PC-9 (cell line): ENCODE data around the gene DUSP11. TPM values are rescaled to one million over a fixed set of nuclear protein-coding genes. Genes with fewer than 3 reads are reported as not detected.

ENCODE experiments used
- BruUV-seq: library from RNA; stranded (reverse); fragments of 400-500 nt; replicated peaks from 2 replicates; lab custom pipeline; 2021; lab: Mats Ljungman, UMichigan
- CTCF ChIA-PET: fragments of 300-600 bp; sonication (Branson Sonifier 250); formaldehyde crosslinking; loops from one replicate; lab custom pipeline; 2022; ENCODE audit warnings: antibody characterized with exemption; lab: Charles Lee
- POLR2A ChIA-PET: fragments of 300-600 bp; sonication (Branson Sonifier 250); formaldehyde crosslinking; loops from one replicate; lab custom pipeline; 2022; ENCODE audit warnings: antibody characterized with exemption; ENCODE audit not compliant: unreplicated experiment; lab: Charles Lee
- DNase-seq, 2 experiments: peaks; one replicate each; pipeline versions ENCODE4 v3.0.0 to v3.0.0-alpha.2; 2015 to 2022; ENCODE audit warnings: mixed read lengths in 1 of 2
- H2AFZ ChIP-seq: fragments of 200-600 bp; sonication (generic); 2 replicates; pipeline ENCODE4 v1.8.1; 2017; ENCODE audit warnings: antibody characterized with exemption
- H3F3A ChIP-seq: fragments of 200-600 bp; sonication (generic); 2 replicates; pipeline ENCODE4 v1.8.1; 2017; ENCODE audit warnings: antibody characterized with exemption, mild to moderate bottlenecking, low read depth; ENCODE audit not compliant: insufficient read depth
- H3K27ac ChIP-seq: fragments of 200-600 bp; sonication (generic); 2 replicates; pipeline ENCODE4 v1.6.1; 2016; ENCODE audit warnings: mixed run types
- H3K27me3 ChIP-seq: fragments of 200-600 bp; sonication (generic); 2 replicates; pipeline ENCODE4 v1.6.1; 2016; ENCODE audit warnings: low read depth, mixed run types; ENCODE audit not compliant: insufficient read depth
- H3K36me3 ChIP-seq: fragments of 200-600 bp; sonication (generic); 2 replicates; pipeline ENCODE4 v1.6.1; 2016; ENCODE audit warnings: low read depth, mixed run types
- H3K4me1 ChIP-seq: fragments of 200-600 bp; sonication (generic); replicated peaks from 2 replicates; pipeline ENCODE4 v1.6.1; 2016; ENCODE audit warnings: mixed run types; ENCODE audit not compliant: insufficient read depth
- H3K4me2 ChIP-seq: fragments of 200-600 bp; sonication (generic); 2 replicates; pipeline ENCODE4 v1.6.1; 2017; ENCODE audit warnings: mixed run types
- H3K4me3 ChIP-seq: fragments of 200-600 bp; sonication (generic); 2 replicates; pipeline ENCODE4 v1.6.1; 2016; ENCODE audit warnings: mixed run types
- H3K79me2 ChIP-seq: fragments of 200-600 bp; sonication (generic); 2 replicates; pipeline ENCODE4 v1.6.1; 2017; ENCODE audit warnings: low read depth, mixed run types
- H3K9me2 ChIP-seq: fragments of 200-600 bp; sonication (generic); 2 replicates; pipeline ENCODE4 v1.8.1; 2017; ENCODE audit warnings: mild to moderate bottlenecking; ENCODE audit not compliant: insufficient read depth
- H3K9me3 ChIP-seq: fragments of 200-600 bp; sonication (generic); 2 replicates; pipeline ENCODE4 v1.8.1; 2016; ENCODE audit warnings: low read depth; ENCODE audit not compliant: insufficient read depth
- H4K20me1 ChIP-seq: fragments of 200-600 bp; sonication (generic); 2 replicates; pipeline ENCODE4 v1.8.1; 2017; ENCODE audit not compliant: insufficient read depth
- EZH2 ChIP-seq: fragments of 200-600 bp; sonication (generic); IDR thresholded peaks from 2 replicates; pipeline ENCODE4 v1.8.0; 2017; ENCODE audit warnings: antibody characterized with exemption, low read depth
- intact Hi-C: fragments of 100-400 bp; cut with micrococcal nuclease; formaldehyde crosslinking; loops from one replicate; pipeline ENCODE4 v1.10.0; 2022; ENCODE audit not compliant: unreplicated experiment
- total RNA-seq: library from RNA; stranded (reverse); gene quantifications from 2 replicates; pipeline ENCODE4 v1.2.3, GENCODE V29; 2021
- TF ChIP-seq, protein P1 (sequence below): fragments of 200-600 bp; sonication (generic); conservative IDR thresholded peaks from 2 replicates; pipeline ENCODE4 v1.6.1; 2017; ENCODE audit warnings: mixed run types, antibody characterized with exemption, mild to moderate bottlenecking, moderate library complexity

The DUSP11 gene
- total RNA-seq, 1 experiment from 2014 or later = 24.1 TPM

DNA sequence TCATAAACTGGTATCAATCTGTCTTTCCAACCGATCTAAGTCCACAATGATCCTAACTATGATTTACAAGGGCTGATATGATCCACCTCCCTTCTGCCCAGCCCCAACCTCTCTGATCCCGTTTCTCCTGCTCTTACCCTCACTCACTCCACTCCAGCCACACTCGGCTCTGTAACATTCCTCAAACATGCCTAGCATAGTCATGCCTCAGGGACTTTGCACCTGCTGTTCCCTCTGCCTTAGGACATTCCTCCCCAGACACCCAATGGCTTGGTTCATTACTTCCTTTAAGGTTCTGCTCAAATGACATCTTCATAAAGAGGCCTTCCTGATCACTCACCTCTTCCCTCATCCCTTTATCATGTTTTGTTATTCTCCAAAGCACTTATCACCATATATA, 9.2 kb downstream of the DUSP11 start:
- Histone ChIP-seq H3K4me2 (no peak overlapping the region), H3K4me3 (no peak overlapping the region), H3K36me3 (peaks cover 52% of the 10 kb centered on the region), H3K79me2 (no peaks in the 10 kb centered on the region), H3K9me3 (no peaks in the 10 kb centered on the region), H4K20me1 (peaks cover 4% of the 10 kb centered on the region; the same call in 1 of the 2 replicates), H3K4me1 (no peaks in the 10 kb centered on the region), H3K27ac (no peak overlapping the region), H3K27me3 (no peaks in the 10 kb centered on the region), H2AFZ (no peak overlapping the region), H3F3A (no peaks in the 10 kb centered on the region), H3K9me2 (no peaks in the 10 kb centered on the region)
- no peak for TF ChIP-seq EZH2
- TF ChIP-seq, protein P1, sequence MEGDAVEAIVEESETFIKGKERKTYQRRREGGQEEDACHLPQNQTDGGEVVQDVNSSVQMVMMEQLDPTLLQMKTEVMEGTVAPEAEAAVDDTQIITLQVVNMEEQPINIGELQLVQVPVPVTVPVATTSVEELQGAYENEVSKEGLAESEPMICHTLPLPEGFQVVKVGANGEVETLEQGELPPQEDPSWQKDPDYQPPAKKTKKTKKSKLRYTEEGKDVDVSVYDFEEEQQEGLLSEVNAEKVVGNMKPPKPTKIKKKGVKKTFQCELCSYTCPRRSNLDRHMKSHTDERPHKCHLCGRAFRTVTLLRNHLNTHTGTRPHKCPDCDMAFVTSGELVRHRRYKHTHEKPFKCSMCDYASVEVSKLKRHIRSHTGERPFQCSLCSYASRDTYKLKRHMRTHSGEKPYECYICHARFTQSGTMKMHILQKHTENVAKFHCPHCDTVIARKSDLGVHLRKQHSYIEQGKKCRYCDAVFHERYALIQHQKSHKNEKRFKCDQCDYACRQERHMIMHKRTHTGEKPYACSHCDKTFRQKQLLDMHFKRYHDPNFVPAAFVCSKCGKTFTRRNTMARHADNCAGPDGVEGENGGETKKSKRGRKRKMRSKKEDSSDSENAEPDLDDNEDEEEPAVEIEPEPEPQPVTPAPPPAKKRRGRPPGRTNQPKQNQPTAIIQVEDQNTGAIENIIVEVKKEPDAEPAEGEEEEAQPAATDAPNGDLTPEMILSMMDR = no peak
- ChIA-PET POLR2A (no interaction called here), CTCF (no interaction called here)
- no peak for DNase-seq
- BruUV-seq = no TSS peak
- intact Hi-C loops = no loop called here

GRCh38 chr2:73766994-73767393, 12.9 kb downstream of the DUSP11 start:
- Histone ChIP-seq H3K9me3 (no peaks in the 10 kb centered on the region), H3K36me3 (peaks cover 37% of the 10 kb centered on the region), H3K4me3 (no peak overlapping the region), H4K20me1 (no peaks in the 10 kb centered on the region), H3K27me3 (no peaks in the 10 kb centered on the region), H3K9me2 (no peaks in the 10 kb centered on the region), H3K79me2 (no peaks in the 10 kb centered on the region), H3F3A (no peaks in the 10 kb centered on the region), H3K4me2 (no peak overlapping the region), H3K27ac (no peak overlapping the region), H3K4me1 (no peaks in the 10 kb centered on the region), H2AFZ (no peak overlapping the region)
- no peak for TF ChIP-seq EZH2
- TF ChIP-seq, protein P1 = no peak
- no TSS peak for BruUV-seq
- POLR2A ChIA-PET = interaction anchor here (0.7 kb wide), 1 partner anchor 18 kb away, joined by 9 read pairs; no protein-coding TSS in a partner anchor
- DNase-seq = no peak
- intact Hi-C loops = no loop called here
- CTCF ChIA-PET = no interaction called here

GRCh38 chr2:73766349-73766748, 13.6 kb downstream of the DUSP11 start:
- CTCF ChIA-PET = no interaction called here
- BruUV-seq = no TSS peak

More at GRCh38 chr2:73766349-73766748, 13.6 kb downstream of the DUSP11 start:
- Histone ChIP-seq H3K4me3 (no peak overlapping the region), H3K4me2 (no peak overlapping the region), H2AFZ (no peak overlapping the region), H4K20me1 (no peaks in the 10 kb centered on the region), H3F3A (no peaks in the 10 kb centered on the region), H3K4me1 (no peaks in the 10 kb centered on the region), H3K36me3 (peaks cover 37% of the 10 kb centered on the region), H3K27ac (no peak overlapping the region), H3K79me2 (no peaks in the 10 kb centered on the region), H3K9me2 (no peaks in the 10 kb centered on the region), H3K27me3 (no peaks in the 10 kb centered on the region), H3K9me3 (no peaks in the 10 kb centered on the region)
- TF ChIP-seq, protein P1 = no peak
- TF ChIP-seq EZH2 = no peak
- intact Hi-C loops = no loop called here
- POLR2A ChIA-PET = interaction anchor here (0.7 kb wide), 1 partner anchor 18 kb away, joined by 9 read pairs; no protein-coding TSS in a partner anchor
- DNase-seq = no peak
